Mesenchymal stem cell (in vitro differentiated cells and primary cell): ENCODE measurements around the gene ZG16B. TPM values are rescaled to one million over a fixed set of nuclear protein-coding genes. Genes with fewer than 3 reads are reported as not detected.

Source experiments
- DNase-seq: peaks from one replicate; pipeline ENCODE4 v3.0.0-alpha.2; 2013
- H2AFZ ChIP-seq: one replicate; pipeline ENCODE4 v1.6.1; 2013; ENCODE audit warnings: low read depth, mild to moderate bottlenecking, control low read depth, inconsistent platforms, low read length, moderate library complexity
- H2AK5ac ChIP-seq: 2 replicates; pipeline ENCODE4 v1.6.1; 2013; ENCODE audit warnings: low read length, moderate library complexity, mild to moderate bottlenecking, inconsistent platforms; ENCODE audit not compliant: severe bottlenecking
- H2BK120ac ChIP-seq: one replicate; pipeline ENCODE4 v1.6.1; 2013; ENCODE audit warnings: low read depth, mild to moderate bottlenecking, inconsistent platforms, low read length, moderate library complexity
- H2BK12ac ChIP-seq, 2 experiments: one replicate each; pipeline ENCODE4 v1.6.1; 2013; ENCODE audit warnings: inconsistent platforms in 2 of 2, low read length in 2 of 2, mild to moderate bottlenecking in 2 of 2, moderate library complexity in 2 of 2, control low read depth in 1 of 2
- H2BK15ac ChIP-seq: one replicate; pipeline ENCODE4 v1.6.1; 2013; ENCODE audit warnings: mild to moderate bottlenecking, low read depth, inconsistent platforms; ENCODE audit not compliant: poor library complexity, severe bottlenecking
- H2BK5ac ChIP-seq: 2 replicates; pipeline ENCODE4 v1.6.1; 2013; ENCODE audit warnings: low read depth, mild to moderate bottlenecking, low read length, control low read depth, inconsistent platforms; ENCODE audit not compliant: poor library complexity, severe bottlenecking
- H3K14ac ChIP-seq, 2 experiments: one replicate each; pipeline ENCODE4 v1.6.1; 2013; ENCODE audit warnings: inconsistent platforms in 2 of 2, low read length in 2 of 2, control low read depth in 1 of 2, mild to moderate bottlenecking in 1 of 2, moderate library complexity in 1 of 2
- H3K18ac ChIP-seq, 2 experiments: one replicate each; pipeline ENCODE4 v1.6.1; 2013; ENCODE audit warnings: inconsistent platforms in 2 of 2, low read length in 2 of 2, control low read depth in 1 of 2, low read depth in 1 of 2, mild to moderate bottlenecking in 1 of 2
- H3K23ac ChIP-seq, 2 experiments: one replicate each; pipeline ENCODE4 v1.6.1; 2013; ENCODE audit warnings: inconsistent platforms in 2 of 2, low read length in 2 of 2, mild to moderate bottlenecking in 2 of 2, moderate library complexity in 2 of 2, control low read depth in 1 of 2
- H3K27ac ChIP-seq: 2 replicates; pipeline ENCODE4 v1.5.1; 2013; ENCODE audit warnings: mild to moderate bottlenecking, moderate library complexity, low read length, control low read depth, inconsistent platforms; ENCODE audit not compliant: poor library complexity, severe bottlenecking
- H3K27me3 ChIP-seq, 2 experiments: 2 replicates each; pipeline versions ENCODE4 v1.6.1 to v1.7.0; 2013; ENCODE audit warnings: low read length in 2 of 2, mild to moderate bottlenecking in 2 of 2, moderate library complexity in 2 of 2, control low read depth in 1 of 2, inconsistent platforms in 1 of 2; ENCODE audit not compliant: control insufficient read depth in 1 of 2, insufficient read depth in 1 of 2
- H3K36me3 ChIP-seq, 2 experiments: 2 replicates each; pipeline versions ENCODE4 v1.6.1 to v1.7.0; 2013; ENCODE audit warnings: low read length in 2 of 2, control low read depth in 1 of 2, inconsistent platforms in 1 of 2, low read depth in 1 of 2, mild to moderate bottlenecking in 1 of 2; ENCODE audit not compliant: insufficient read depth in 2 of 2, control insufficient read depth in 1 of 2
- H3K4ac ChIP-seq, 2 experiments: one replicate each; pipeline ENCODE4 v1.6.1; 2013; ENCODE audit warnings: inconsistent platforms in 2 of 2, low read length in 2 of 2, mild to moderate bottlenecking in 2 of 2, moderate library complexity in 2 of 2, control low read depth in 1 of 2, low read depth in 1 of 2
- H3K4me1 ChIP-seq: 2 replicates; pipeline ENCODE4 v1.6.1; 2013; ENCODE audit warnings: low read depth, low read length, control low read depth; ENCODE audit not compliant: control insufficient read depth, insufficient read depth
- H3K4me2 ChIP-seq: 2 replicates; pipeline ENCODE4 v1.6.1; 2013; ENCODE audit warnings: low read length, mild to moderate bottlenecking, inconsistent platforms; ENCODE audit not compliant: poor library complexity, severe bottlenecking
- H3K4me3 ChIP-seq, 2 experiments: 2 replicates each; pipeline versions ENCODE4 v1.5.1 to v1.7.0; 2013; ENCODE audit warnings: low read length in 2 of 2, mild to moderate bottlenecking in 2 of 2, control low read depth in 1 of 2, low read depth in 1 of 2; ENCODE audit not compliant: insufficient read depth in 1 of 2
- H3K79me1 ChIP-seq: replicated peaks from 2 replicates; pipeline ENCODE4 v1.6.1; 2013; ENCODE audit warnings: mild to moderate bottlenecking, control low read depth, low read length, inconsistent platforms; ENCODE audit not compliant: poor library complexity, severe bottlenecking
- H3K9ac ChIP-seq: 2 replicates; pipeline ENCODE4 v1.7.0; 2013; ENCODE audit warnings: mild to moderate bottlenecking, low read length, moderate library complexity
- H3K9me3 ChIP-seq: 2 replicates; pipeline ENCODE4 v1.7.0; 2013; ENCODE audit warnings: mild to moderate bottlenecking, low read length; ENCODE audit not compliant: control insufficient read depth
- H4K8ac ChIP-seq: one replicate; pipeline ENCODE4 v1.6.1; 2013; ENCODE audit warnings: inconsistent platforms, mild to moderate bottlenecking, low read length, moderate library complexity
- H4K91ac ChIP-seq: one replicate; pipeline ENCODE4 v1.6.1; 2013; ENCODE audit warnings: mild to moderate bottlenecking, low read length, inconsistent platforms
- WGBS: methylation state at CpG from one replicate; pipeline ENCODE4 v1.1.7; 2013; ENCODE audit warnings: mixed read lengths; 5-methylcytosine and 5-hydroxymethylcytosine counted together
- polyA plus RNA-seq, 2 experiments: library from polyadenylated mRNA; stranded (reverse); fragments of 200-250 nt; gene quantifications; one replicate each; pipeline ENCODE4 v1.2.3, GENCODE V29; 2013

ZG16B gene
- polyA plus RNA-seq (2013, experiment 1 of 2) = 2.2 TPM
- 2.3 TPM for polyA plus RNA-seq (2013, experiment 2 of 2)

- Histone ChIP-seq H3K14ac (no peak within 1 kb of the TSS), H2AK5ac (no peak within 1 kb of the TSS), H2AFZ (no peak within 1 kb of the TSS), H3K9ac (no peak within 1 kb of the TSS), H3K4me3 (no peak within 1 kb of the TSS), H3K4me2 (no peak within 1 kb of the TSS), H3K36me3 (no peaks in the 10 kb centered on the region), H2BK15ac (no peak within 1 kb of the TSS), H3K4ac (no peak within 1 kb of the TSS), H3K4me1 (no peaks in the 10 kb centered on the region), H2BK5ac (no peak within 1 kb of the TSS), H3K27ac (no peak within 1 kb of the TSS), H3K23ac (no peak within 1 kb of the TSS), H4K91ac (peak within 1 kb of the TSS; percentile 34), H3K9me3 (no peaks in the 10 kb centered on the region), H4K8ac (peak within 1 kb of the TSS; percentile 76), H2BK12ac (peak within 1 kb of the TSS in 1 of 2 experiments; percentile 41), H3K79me1 (no peaks in the 10 kb centered on the region), H2BK120ac (no peak within 1 kb of the TSS), H3K18ac (no peak within 1 kb of the TSS), H3K27me3 (peaks cover 8 to 78% of the 10 kb centered on the region in 2 experiments)
- DNase-seq = peak; percentile 10
- 76% methylated on average over 32 of the region's 32 CpGs for WGBS
Observed at GRCh38 chr16:2829501-2830354, at the start of gene ZG16B. Gene ZG16B, plus strand, starts transcription at chr16:2830303. Its CDS starts 139 bp downstream, at chr16:2830442.

GRCh38 chr16:2782583-2783351 lies 47.3 kb upstream of the ZG16B start:
- Histone ChIP-seq H3K18ac (no peak overlapping the region), H3K9ac (no peak overlapping the region), H4K91ac (no peak overlapping the region), H2AK5ac (no peak overlapping the region), H2BK15ac (no peak overlapping the region), H3K27me3 (peaks cover 4 to 46% of the 10 kb centered on the region in 2 experiments), H3K36me3 (no peaks in the 10 kb centered on the region), H3K27ac (no peak overlapping the region), H2BK12ac (no peak overlapping the region), H3K9me3 (no peaks in the 10 kb centered on the region), H2BK120ac (no peak overlapping the region), H3K14ac (no peak overlapping the region), H3K4me2 (no peak overlapping the region), H3K23ac (no peak overlapping the region), H3K4me1 (peaks cover 14% of the 10 kb centered on the region), H3K4me3 (no peak overlapping the region), H3K4ac (no peak overlapping the region), H2AFZ (no peak overlapping the region), H3K79me1 (peaks cover 14% of the 10 kb centered on the region), H2BK5ac (no peak overlapping the region), H4K8ac (no peak overlapping the region)
- DNase-seq = no peak
- whole genome bisulfite sequencing = 88% methylated on average over 20 of the region's 20 CpGs

- H3K14ac ChIP-seq = no peak overlapping the region
- no peaks in the 10 kb centered on the region for H3K9me3 ChIP-seq
- no peak overlapping the region for H2BK12ac ChIP-seq
- H3K27ac ChIP-seq = no peak overlapping the region
- no peak overlapping the region for H2BK120ac ChIP-seq
- no peak overlapping the region for H3K9ac ChIP-seq
- H3K4me1 ChIP-seq = peaks cover 6% of the 10 kb centered on the region
- H3K36me3 ChIP-seq = no peaks in the 10 kb centered on the region
- no peak overlapping the region for H3K4me3 ChIP-seq
- no peak overlapping the region for H3K18ac ChIP-seq
- H4K91ac ChIP-seq = no peak overlapping the region
- peak overlapping the region; percentile 57 for H2BK15ac ChIP-seq
- no peak overlapping the region for H3K23ac ChIP-seq
- H2AFZ ChIP-seq = no peak overlapping the region
- H2AK5ac ChIP-seq = no peak overlapping the region
- H3K79me1 ChIP-seq = peaks cover 9% of the 10 kb centered on the region
- H3K4me2 ChIP-seq = no peak overlapping the region
- H3K27me3 ChIP-seq = peaks cover 7 to 54% of the 10 kb centered on the region in 2 experiments
- WGBS = 87% methylated on average over 15 of the region's 15 CpGs
- H3K4ac ChIP-seq = no peak overlapping the region
- H2BK5ac ChIP-seq = no peak overlapping the region
- no peak overlapping the region for H4K8ac ChIP-seq
- DNase-seq = no peak
Observed at GRCh38 chr16:2783581-2784357, 46.3 kb upstream of the ZG16B start.
